SU-DHL-6 (cell line): Measurements from ENCODE around the gene ACAP3.

Source experiments
- H2AFZ ChIP-seq: fragments of 200-600 bp; sonication (generic); 2 replicates; pipeline ENCODE4 v1.6.1; 2014; ENCODE audit warnings: low read depth, mild to moderate bottlenecking, moderate library complexity, mixed read lengths, antibody characterized with exemption, low read length; ENCODE audit not compliant: severe bottlenecking
- H3F3A ChIP-seq: fragments of 200-600 bp; shearing (Covaris generic); 2 replicates; pipeline ENCODE4 v1.6.0; 2016; ENCODE audit warnings: antibody characterized with exemption, mild to moderate bottlenecking; ENCODE audit not compliant: insufficient read depth
- H3K27ac ChIP-seq: fragments of 200-600 bp; sonication (generic); 2 replicates; pipeline ENCODE4 v1.5.1; 2016; ENCODE audit warnings: low read depth, mild to moderate bottlenecking, low read length, moderate library complexity, mixed read lengths
- H3K27me3 ChIP-seq: fragments of 200-600 bp; sonication (generic), shearing (Covaris generic); 2 replicates; pipeline ENCODE4 v1.6.0; 2014; ENCODE audit warnings: mild to moderate bottlenecking, low read length
- H3K36me3 ChIP-seq: fragments of 200-600 bp; sonication (generic); 2 replicates; pipeline ENCODE4 v1.6.1; 2014; ENCODE audit warnings: mild to moderate bottlenecking, low read length, mixed read lengths
- H3K4me2 ChIP-seq: fragments of 300-600, 200-600 bp; shearing (Covaris generic), sonication (generic); 2 replicates; pipeline ENCODE4 v1.6.0; 2014; ENCODE audit warnings: low read length, low read depth, mild to moderate bottlenecking; ENCODE audit not compliant: poor library complexity, severe bottlenecking
- H3K4me3 ChIP-seq: fragments of 200-600 bp; sonication (generic); 2 replicates; pipeline ENCODE4 v1.5.1; 2014; ENCODE audit warnings: antibody characterized with exemption, low read length, mild to moderate bottlenecking, mixed read lengths; ENCODE audit not compliant: insufficient read depth, poor library complexity, severe bottlenecking
- H3K79me2 ChIP-seq: fragments of 200-600 bp; sonication (generic); 2 replicates; pipeline ENCODE4 v1.6.1; 2014; ENCODE audit warnings: mild to moderate bottlenecking, low read length, moderate library complexity; ENCODE audit not compliant: insufficient read depth
- H3K9ac ChIP-seq: fragments of 200-600 bp; sonication (generic); 2 replicates; pipeline ENCODE4 v1.7.0; 2014; ENCODE audit warnings: mild to moderate bottlenecking, low read length
- H3K9me2 ChIP-seq: fragments of 200-600 bp; sonication (generic); replicated peaks from 2 replicates; pipeline ENCODE4 v1.6.1; 2014; ENCODE audit warnings: low read length; ENCODE audit not compliant: insufficient read depth
- H3K9me3 ChIP-seq: fragments of 200-600 bp; sonication (generic); 2 replicates; pipeline ENCODE4 v1.6.1; 2014; ENCODE audit warnings: low read length, mixed read lengths; ENCODE audit not compliant: insufficient read depth
- H4K20me1 ChIP-seq: fragments of 200-600 bp; sonication (generic); 2 replicates; pipeline ENCODE4 v1.6.1; 2014; ENCODE audit warnings: low read depth, mild to moderate bottlenecking, antibody characterized with exemption, low read length, moderate library complexity, mixed read lengths
- CTCF ChIP-seq: fragments of 200-600 bp; sonication (generic); IDR thresholded peaks from one replicate; pipeline ENCODE4 v1.5.1; 2017; ENCODE audit warnings: antibody characterized with exemption, mild to moderate bottlenecking, low read length, moderate library complexity; ENCODE audit not compliant: insufficient read depth, poor library complexity, severe bottlenecking
- EZH2phosphoT487 ChIP-seq: fragments of 200-600 bp; sonication (generic), shearing (Covaris generic); conservative IDR thresholded peaks from 2 replicates; pipeline ENCODE4 v1.6.1; 2018; ENCODE audit warnings: mild to moderate bottlenecking, antibody characterized with exemption, low read length, moderate library complexity, mixed read lengths

The ACAP3 gene

GRCh38 chr1:1296070-1297061, 11.4 kb downstream of the ACAP3 start:
- Histone ChIP-seq H3F3A (no peaks in the 10 kb centered on the region), H4K20me1 (no peaks in the 10 kb centered on the region), H3K9me3 (no peaks in the 10 kb centered on the region), H3K27me3 (no peaks in the 10 kb centered on the region), H2AFZ (no peak overlapping the region), H3K4me2 (no peak overlapping the region), H3K9me2 (no peaks in the 10 kb centered on the region), H3K9ac (no peak overlapping the region), H3K4me3 (no peak overlapping the region), H3K27ac (no peak overlapping the region), H3K79me2 (no peaks in the 10 kb centered on the region), H3K36me3 (no peaks in the 10 kb centered on the region)
- TF ChIP-seq EZH2phosphoT487 (no peak), CTCF (no peak)

DNA sequence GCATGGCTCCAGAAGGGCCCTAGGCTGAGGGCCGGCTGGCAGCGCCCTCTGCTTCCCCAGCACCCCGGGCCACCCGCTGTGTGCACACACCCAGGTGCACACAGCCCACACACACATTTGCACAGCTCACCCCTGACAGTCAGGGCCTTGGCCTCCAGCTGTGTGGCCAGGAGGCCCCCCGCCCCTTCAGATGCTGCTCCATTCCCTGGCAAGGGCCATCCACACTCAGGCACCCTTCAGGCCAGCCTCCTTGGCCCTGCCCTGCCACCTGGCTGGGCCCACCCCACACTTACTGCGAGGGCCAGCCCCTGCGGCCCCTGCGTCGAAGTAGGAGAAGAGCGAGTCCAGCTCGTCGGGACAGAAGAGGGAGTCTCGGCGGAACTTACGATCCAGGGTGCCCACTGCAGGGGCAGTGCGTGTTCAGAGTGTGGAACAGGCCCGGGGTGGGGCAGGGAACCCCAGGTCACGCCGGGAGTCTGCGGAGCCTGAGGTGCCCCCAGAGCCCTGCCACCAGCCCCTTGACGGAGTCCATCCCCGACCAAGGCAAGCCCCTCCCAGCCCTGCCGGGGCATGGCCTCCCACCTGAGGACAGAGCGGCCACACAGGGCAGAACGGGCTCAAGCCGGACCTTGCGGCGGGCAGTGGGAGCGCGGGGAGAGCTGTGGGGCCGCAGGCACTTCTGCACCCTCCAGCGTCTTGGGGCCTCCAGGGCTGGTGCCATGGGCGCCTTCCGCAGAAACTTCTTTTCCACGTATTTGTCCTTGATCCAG, 12.4 kb downstream of the ACAP3 start:
- no peaks in the 10 kb centered on the region for H4K20me1 ChIP-seq
- H3K27ac ChIP-seq: no peak overlapping the region

DNA sequence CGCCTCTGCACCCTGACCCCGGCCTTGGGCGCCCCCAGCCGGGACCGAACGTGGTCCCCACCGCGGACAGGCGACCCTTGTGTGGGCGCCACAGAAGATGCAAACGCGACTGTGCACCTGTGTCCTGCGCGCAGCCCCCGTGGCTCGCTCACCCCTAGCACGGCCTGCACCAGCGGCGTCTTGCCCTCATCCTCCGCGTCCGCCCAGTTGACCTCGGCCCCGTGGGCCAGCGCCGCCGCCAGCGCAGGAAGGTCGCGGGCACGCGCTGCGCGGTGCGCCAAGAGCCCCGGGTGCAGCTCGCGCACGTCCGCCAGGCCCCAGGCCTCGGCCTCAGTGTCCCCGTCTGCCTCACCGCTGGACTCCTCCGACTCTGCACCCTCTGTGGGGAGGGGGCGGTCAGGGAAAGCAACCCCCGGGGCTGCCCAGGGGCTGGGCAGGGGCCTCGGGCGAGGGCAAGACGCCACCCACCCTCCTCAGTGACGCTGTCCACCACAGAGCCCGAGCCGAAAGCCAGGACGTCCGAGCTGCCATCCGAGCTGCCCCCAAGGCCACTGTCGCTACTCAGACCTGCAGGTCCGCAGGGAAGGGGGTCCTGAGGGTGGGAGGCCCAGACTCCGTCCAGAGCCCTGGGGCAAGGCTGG, 13.4 kb downstream of the ACAP3 start:
- no peak overlapping the region for H3K4me2 ChIP-seq
- H3K27me3 ChIP-seq: no peaks in the 10 kb centered on the region
- H3K4me3 ChIP-seq: no peak overlapping the region
- H2AFZ ChIP-seq: no peak overlapping the region
- H4K20me1 ChIP-seq: no peaks in the 10 kb centered on the region
- no peaks in the 10 kb centered on the region for H3K9me3 ChIP-seq
- no peaks in the 10 kb centered on the region for H3K79me2 ChIP-seq
- H3K9ac ChIP-seq: no peak overlapping the region
- no peak for TF ChIP-seq CTCF
- TF ChIP-seq EZH2phosphoT487: no peak
- H3K9me2 ChIP-seq: no peaks in the 10 kb centered on the region
- no peaks in the 10 kb centered on the region for H3K36me3 ChIP-seq
- no peaks in the 10 kb centered on the region for H3F3A ChIP-seq
- no peak overlapping the region for H3K27ac ChIP-seq

More for the DNA sequence above, 12.4 kb downstream of the ACAP3 start:
- no peak overlapping the region for H3K4me2 ChIP-seq
- no peak overlapping the region for H2AFZ ChIP-seq
- no peaks in the 10 kb centered on the region for H3K9me3 ChIP-seq
- H3F3A ChIP-seq: no peaks in the 10 kb centered on the region
- no peak overlapping the region for H3K9ac ChIP-seq
- no peaks in the 10 kb centered on the region for H3K27me3 ChIP-seq
- no peak overlapping the region for H3K4me3 ChIP-seq
- H3K9me2 ChIP-seq: no peaks in the 10 kb centered on the region
- H3K36me3 ChIP-seq: no peaks in the 10 kb centered on the region
- TF ChIP-seq EZH2phosphoT487 (no peak), CTCF (no peak)
- no peaks in the 10 kb centered on the region for H3K79me2 ChIP-seq
